T-helper 9 cell (primary cell): ENCODE measurements around the gene HASPIN.
"Not testable (repeated sequence)": the region's sequence is repeated elsewhere in the genome, so short reads cannot be mapped to it uniquely, and the experiment has no call there.

Source experiments
- DNase-seq: peaks from one replicate; pipeline ENCODE4 v3.0.0-alpha.2; 2020

The HASPIN gene

DNA sequence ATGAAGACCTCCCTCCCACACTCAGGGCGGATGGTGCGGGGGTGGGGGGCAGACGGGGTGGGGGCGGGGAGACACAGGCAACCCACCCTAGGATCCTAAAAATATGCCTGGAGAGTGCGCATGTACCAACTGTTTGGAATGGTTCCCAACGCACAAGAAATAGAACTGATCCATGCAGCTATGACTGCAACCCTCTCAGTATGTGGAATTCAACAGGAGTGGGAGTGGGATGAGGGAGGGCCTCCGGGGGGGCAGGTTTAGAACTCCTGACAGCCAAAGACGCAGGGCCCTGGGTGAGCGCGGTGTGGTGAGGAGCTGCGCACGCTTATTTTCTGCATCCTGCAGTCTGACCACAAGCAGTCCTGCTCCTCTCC lies 26.6 kb upstream of the HASPIN start:
- DNase-seq: no peak

DNA sequence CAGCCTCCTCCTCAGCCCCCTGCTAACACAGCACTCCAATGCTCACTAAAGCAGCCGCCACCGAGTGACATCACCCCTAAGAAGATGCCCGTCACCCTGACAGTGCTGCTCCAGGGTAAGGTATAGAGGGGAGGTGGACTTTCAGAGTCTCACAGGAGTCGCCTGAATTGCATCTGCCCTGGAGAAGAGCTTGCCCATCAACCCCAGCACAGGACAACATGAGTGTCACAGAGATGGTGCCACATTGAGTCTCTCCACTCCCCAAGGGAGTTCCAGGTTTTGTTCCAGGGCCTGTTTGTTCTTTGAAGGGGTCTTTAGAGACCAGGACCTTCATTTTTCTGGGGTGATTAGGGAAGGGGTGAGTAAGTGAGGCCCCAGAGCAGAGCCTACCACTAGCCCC lies 25.6 kb upstream of the HASPIN start:
- no peak for DNase-seq

DNA sequence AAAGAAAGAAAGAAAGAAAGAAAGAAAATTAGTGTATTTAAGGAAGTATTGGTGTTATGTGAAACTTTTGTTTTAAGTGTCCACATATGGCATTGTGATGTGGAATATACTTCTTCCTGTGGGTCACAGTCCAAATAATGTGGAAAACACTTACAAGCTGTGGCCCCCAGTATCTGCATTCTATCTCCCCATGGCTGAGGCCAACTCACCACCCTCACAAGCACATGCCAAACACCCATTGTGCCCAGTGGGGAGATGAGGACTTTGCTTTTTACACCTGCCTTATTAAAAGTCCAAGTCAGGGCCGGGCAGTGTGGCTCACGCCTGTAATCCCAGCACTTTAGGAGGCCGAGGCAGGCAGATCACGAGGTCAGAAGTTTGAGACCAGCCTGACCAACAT lies 23.8 kb upstream of the HASPIN start:
- DNase-seq: no peak

DNA sequence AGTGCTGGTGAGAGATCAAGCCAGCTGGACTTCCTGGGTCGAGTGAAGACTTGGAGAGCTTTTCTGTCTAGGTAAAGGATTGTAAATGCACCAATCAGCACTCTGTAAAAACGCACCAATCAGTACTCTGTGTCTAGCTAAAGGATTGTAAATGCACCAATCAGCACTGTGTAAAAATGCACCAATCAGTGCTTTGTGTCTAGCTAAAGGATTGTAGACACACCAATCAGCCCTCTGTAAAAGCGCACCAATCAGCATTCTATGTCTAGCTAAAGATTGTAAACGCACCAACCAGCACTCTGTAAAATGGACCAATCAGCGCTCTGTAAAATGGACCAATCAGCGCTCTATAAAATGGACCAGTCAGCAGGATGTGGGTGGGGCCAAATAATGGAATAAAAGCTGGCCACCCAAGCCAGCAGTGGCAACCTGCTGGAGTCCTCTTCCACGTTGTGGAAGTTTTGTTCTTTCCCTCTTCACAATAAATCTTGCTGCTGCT lies 21.6 kb upstream of the HASPIN start:
- not testable (repeated sequence) for DNase-seq

DNA sequence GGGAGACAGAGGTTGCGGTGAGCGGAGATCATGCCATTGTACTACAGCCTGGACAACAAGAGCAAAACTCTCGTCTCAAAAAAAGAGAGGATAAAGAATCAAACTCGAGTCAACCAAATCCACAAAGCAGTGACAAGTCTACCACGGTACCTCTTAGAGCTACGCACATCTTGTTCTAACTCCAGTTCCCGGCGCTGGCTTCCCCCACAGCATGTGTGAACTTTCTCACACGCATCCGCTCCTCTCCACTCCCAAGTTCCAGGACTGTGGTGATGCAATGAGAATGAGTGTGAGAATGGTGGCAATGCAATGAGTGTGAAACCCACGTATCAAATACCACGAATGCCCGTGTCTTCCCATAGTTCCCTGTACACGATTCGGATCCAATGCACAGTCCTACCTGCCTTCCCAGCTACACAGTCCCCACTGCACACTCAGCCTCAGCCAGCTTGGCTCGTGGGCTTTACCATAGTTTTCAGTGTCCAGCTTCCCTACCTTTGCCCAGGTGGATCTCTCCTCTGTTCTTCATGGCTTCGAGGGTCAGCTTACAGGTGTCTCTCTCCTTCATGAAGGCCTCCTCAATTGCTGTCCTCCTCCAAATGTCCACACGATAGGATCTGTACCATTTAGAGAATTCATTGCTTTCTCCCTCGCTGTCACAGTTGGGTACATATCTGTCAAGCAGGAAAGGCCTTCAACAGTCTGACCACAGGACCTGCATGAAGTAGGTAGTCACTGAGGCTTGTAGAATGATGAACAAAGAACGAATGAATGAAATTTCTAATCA lies 18.6 kb upstream of the HASPIN start:
- DNase-seq: no peak

DNA sequence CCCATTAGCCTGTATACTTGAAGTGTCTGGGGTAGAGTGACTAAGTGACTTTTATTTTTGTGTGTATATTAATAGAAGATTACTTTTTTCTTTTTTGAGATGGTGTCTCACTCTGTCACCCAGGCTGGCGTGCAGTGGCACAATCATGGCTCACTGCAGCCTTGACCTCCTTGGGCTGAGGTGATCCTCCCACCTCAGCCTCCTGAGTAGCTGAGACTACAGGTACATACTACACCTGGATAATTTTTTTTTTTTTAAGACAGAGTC lies 18.1 kb upstream of the HASPIN start:
- not testable (repeated sequence) for DNase-seq

GRCh38 chr17:3708366-3708765 lies 15.3 kb upstream of the HASPIN start:
- no peak for DNase-seq

GRCh38 chr17:3710951-3711383 lies 12.7 kb upstream of the HASPIN start:
- peak; percentile 37 for DNase-seq

DNA sequence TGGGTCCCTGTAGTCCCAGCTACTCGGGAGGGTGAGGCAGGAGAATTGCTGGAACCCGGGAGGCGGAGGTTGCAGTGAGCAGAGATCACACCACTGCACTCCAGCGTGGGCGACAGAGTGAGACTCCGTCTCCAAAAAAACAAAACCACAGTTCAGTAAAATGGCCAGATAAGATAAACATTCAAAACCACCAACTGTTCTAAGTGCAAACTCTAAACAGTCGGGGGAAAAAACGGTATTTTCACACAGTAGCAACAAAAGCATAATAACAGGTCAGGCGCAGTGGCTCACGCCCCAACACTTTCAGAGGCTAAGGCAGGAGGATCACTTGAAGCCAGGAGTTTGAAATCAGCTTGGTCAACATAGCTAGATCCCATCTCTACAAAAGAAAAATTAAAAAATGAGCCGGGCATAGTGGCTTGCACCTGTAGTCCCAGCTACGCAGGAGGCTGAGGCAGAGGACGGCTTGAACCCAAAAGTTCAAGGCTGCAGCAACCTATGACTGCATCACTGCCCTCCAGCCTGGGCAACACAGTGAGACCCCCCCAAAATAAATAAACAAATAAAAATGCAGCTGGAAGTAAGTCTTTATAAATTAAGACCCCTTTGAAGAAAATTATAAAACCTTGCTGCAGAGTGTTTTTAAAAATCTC lies 10.8 kb upstream of the HASPIN start:
- DNase-seq: no peak

GRCh38 chr17:3715296-3715695 lies 8.4 kb upstream of the HASPIN start:
- no peak for DNase-seq

GRCh38 chr17:3718201-3718600 lies 5.5 kb upstream of the HASPIN start:
- no peak for DNase-seq

GRCh38 chr17:3719265-3719664 lies 4.4 kb upstream of the HASPIN start:
- DNase-seq: no peak

- no peak for DNase-seq
Observed at GRCh38 chr17:3722716-3723115, 987 bp upstream of the HASPIN start.

DNA sequence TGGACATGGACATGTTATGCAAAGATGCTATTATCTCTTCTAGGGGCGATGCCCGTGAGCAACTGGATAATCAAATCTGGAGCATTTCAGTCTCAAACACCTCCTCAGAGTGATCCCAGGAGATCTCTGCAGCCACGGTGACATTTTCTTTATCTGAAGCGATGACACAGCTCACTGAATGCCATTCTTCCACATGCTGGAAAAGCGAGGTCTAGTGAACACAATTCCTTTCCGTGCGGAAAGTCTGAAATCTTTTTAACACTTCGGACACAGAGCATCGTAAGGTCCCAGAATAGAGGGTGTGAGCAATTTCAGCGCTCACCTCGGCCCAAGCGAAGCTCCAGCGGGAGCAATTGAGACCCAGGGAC lies 531 bp upstream of the HASPIN start:
- DNase-seq: no peak

GRCh38 chr17:3724378-3725077 lies 825 bp downstream of the HASPIN start:
- no peak for DNase-seq

DNA sequence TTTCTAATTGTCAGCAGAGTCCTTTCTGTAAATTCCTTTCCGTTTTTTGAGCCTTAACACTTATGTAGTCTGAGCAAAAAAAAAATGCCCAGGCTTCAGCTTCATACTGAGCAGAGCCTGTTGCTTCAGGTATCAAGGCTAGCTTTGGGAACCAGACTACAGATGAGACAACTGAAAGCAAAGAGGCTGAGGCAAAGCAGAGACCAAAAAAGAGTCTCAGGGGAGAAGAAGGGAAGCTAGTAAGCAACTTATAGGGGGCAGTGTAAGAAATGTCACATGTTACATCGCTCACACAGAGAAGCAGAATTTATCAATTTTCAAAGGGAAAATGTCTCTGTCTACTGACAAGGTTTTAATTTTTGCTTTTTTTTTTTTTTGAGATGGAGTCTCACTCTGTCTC lies 3.3 kb downstream of the HASPIN start:
- no peak for DNase-seq

- DNase-seq: not testable (repeated sequence)
Observed at GRCh38 chr17:3728099-3728498, 4.4 kb downstream of the HASPIN start.

GRCh38 chr17:3729881-3730280 lies 6.2 kb downstream of the HASPIN start:
- DNase-seq: no peak

- no peak for DNase-seq
Observed at GRCh38 chr17:3730881-3731429, 7.3 kb downstream of the HASPIN start.

- DNase-seq: no peak
Observed at GRCh38 chr17:3732210-3732621, 8.5 kb downstream of the HASPIN start.

DNA sequence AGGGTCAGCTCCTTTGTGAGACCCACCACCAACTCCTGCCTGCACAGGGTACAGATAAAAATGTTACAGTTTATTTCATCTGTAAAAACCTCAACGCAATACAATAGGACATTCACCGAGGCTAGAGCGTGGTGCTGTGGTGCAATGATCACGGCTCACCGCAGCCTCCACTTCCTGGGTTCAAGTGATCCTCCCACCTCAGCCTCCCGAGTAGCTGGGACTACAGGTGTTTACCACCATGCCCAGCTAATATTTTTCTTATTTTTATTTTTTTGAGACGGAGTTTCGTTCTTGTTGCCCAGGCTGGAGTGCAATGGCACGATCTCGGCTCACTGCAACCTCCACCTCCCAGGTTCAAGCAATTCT lies 11.2 kb downstream of the HASPIN start:
- DNase-seq: not testable (repeated sequence)

DNA sequence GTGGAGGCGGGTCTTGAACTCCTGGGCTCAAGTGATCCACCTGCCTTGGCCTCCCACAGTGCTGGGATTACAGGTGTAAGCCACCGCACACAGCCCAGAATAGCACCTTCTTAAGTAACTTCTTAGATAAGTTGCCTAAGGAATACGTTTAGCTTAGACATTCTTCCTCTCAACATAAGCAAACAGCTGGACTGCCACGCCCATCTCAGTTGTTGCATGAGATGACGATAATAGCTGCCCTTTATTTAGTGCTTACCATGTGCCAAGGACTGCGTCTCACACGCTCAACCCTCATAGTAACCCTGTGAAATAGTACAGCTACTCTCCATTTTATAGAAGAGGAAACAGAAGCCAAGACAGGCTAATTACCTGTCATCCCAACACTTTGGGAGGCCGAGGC lies 11.8 kb downstream of the HASPIN start:
- no peak for DNase-seq

- DNase-seq: peak; percentile 39
Observed at GRCh38 chr17:3738562-3739295, 15.0 kb downstream of the HASPIN start.
